Fibroblast of lung (primary cell): ENCODE results near the gene MKX. TPM values are rescaled to one million over a fixed set of nuclear protein-coding genes. Genes with fewer than 3 reads are reported as not detected.

ENCODE experiments used
- DNase-seq, 2 donors: peaks; one replicate each; pipeline versions ENCODE4 v3.0.0 to v3.0.0-alpha.2; 2010; ENCODE audit warnings: low read depth in 2 of 2
- H2AFZ ChIP-seq: 2 replicates; pipeline ENCODE4 v1.5.1; 2012; ENCODE audit warnings: low read length, control low read depth, inconsistent platforms
- H3K27ac ChIP-seq: 2 replicates; pipeline ENCODE4 v1.5.1; 2011; ENCODE audit warnings: low read length, control low read depth; ENCODE audit not compliant: insufficient read depth
- H3K27me3 ChIP-seq: 2 replicates; pipeline ENCODE4 v1.5.1; 2011; ENCODE audit warnings: mild to moderate bottlenecking, low read length; ENCODE audit not compliant: control insufficient read depth, insufficient read depth
- H3K36me3 ChIP-seq: 2 replicates; pipeline ENCODE4 v1.5.1; 2011; ENCODE audit warnings: low read length; ENCODE audit not compliant: control insufficient read depth, insufficient read depth
- H3K4me1 ChIP-seq: 2 replicates; pipeline ENCODE4 v1.5.1; 2011; ENCODE audit warnings: low read length; ENCODE audit not compliant: control insufficient read depth, insufficient read depth; ENCODE audit errors: extremely low read depth
- H3K4me2 ChIP-seq: 2 replicates; pipeline ENCODE4 v1.5.1; 2011; ENCODE audit warnings: low read length, control low read depth; ENCODE audit not compliant: insufficient read depth; ENCODE audit errors: extremely low read depth
- H3K4me3 ChIP-seq, 4 experiments: fragments of 200-600 bp in 1 of 4; sonication (generic) in 1 of 4; replicated peaks in 1 of 4; 2 replicates each; pipeline ENCODE4 v1.5.1; 2011 to 2016; ENCODE audit warnings: low read length in 4 of 4, low read depth in 3 of 4, mild to moderate bottlenecking in 3 of 4, control low read depth in 2 of 4, inconsistent platforms in 1 of 4, mixed read lengths in 1 of 4; ENCODE audit not compliant: insufficient read depth in 1 of 4; ENCODE audit errors: control extremely low read depth in 1 of 4
- H3K79me2 ChIP-seq: 2 replicates; pipeline ENCODE4 v1.5.1; 2012; ENCODE audit warnings: mild to moderate bottlenecking, low read length, inconsistent platforms; ENCODE audit not compliant: control insufficient read depth, insufficient read depth
- H3K9ac ChIP-seq: 2 replicates; pipeline ENCODE4 v1.5.1; 2011; ENCODE audit warnings: mild to moderate bottlenecking, low read length, control low read depth; ENCODE audit not compliant: insufficient read depth
- H3K9me3 ChIP-seq: 2 replicates; pipeline ENCODE4 v1.5.1; 2012; ENCODE audit warnings: low read depth, low read length; ENCODE audit not compliant: control insufficient read depth, insufficient read depth
- H4K20me1 ChIP-seq: 2 replicates; pipeline ENCODE4 v1.5.1; 2011; ENCODE audit warnings: low read length; ENCODE audit not compliant: control insufficient read depth, insufficient read depth; ENCODE audit errors: extremely low read depth
- EZH2 ChIP-seq: IDR thresholded peaks from 2 replicates; pipeline ENCODE4 v1.5.1; 2012; ENCODE audit warnings: low read length, control low read depth, mild to moderate bottlenecking; ENCODE audit errors: missing control alignments
- polyA plus RNA-seq, 2 donors: library from polyadenylated mRNA; depleted of rRNA in 1 of 2; stranded (reverse) in 1 of 2; unstranded in 1 of 2; fragments of >200 nt; gene quantifications; 2 replicates each; pipeline ENCODE4 v1.2.1, GENCODE V29; 2011 to 2012; ENCODE audit warnings: missing spikeins in 1 of 2
- total RNA-seq: library from RNA; depleted of rRNA; stranded (reverse); fragments of >200 nt; gene quantifications from 2 replicates; pipeline ENCODE4 v1.2.1, GENCODE V29; 2014
- TF ChIP-seq, protein P1 (sequence below), 2 donors: IDR thresholded peaks in 1 of 2; conservative IDR thresholded peaks in 1 of 2; 1 replicate in 1 of 2; 2 replicates in 1 of 2; pipeline ENCODE4 v1.5.1; 2011 to 2012; ENCODE audit warnings: low read length in 2 of 2, control low read depth in 1 of 2, inconsistent platforms in 1 of 2, low read depth in 1 of 2, mild to moderate bottlenecking in 1 of 2

MKX gene
- total and polyA plus RNA-seq, 2 donors (not counting 1 experiment from before 2014, with no cell fraction given), result 2.2 to 15.0 TPM

DNA sequence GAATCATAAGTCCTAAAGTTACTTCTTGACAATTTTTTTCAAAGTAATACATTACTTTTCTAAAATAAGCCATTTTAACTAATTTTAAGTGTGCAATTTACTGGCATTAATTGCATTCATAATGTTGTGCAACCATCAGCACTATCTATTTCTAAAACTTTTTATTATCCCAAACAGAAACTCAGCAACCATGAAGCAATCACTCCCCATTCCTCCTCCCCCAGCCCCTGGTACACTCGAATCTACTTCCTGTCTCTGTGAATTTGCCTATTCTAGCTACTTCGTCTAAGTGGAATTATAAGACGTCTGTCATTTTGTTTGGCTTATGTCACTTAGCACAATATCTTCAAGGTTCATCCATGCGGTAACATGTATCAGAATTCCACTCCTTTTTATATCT, 84.9 kb downstream of the MKX start:
- no peak for TF ChIP-seq EZH2
- TF ChIP-seq, protein P1, sequence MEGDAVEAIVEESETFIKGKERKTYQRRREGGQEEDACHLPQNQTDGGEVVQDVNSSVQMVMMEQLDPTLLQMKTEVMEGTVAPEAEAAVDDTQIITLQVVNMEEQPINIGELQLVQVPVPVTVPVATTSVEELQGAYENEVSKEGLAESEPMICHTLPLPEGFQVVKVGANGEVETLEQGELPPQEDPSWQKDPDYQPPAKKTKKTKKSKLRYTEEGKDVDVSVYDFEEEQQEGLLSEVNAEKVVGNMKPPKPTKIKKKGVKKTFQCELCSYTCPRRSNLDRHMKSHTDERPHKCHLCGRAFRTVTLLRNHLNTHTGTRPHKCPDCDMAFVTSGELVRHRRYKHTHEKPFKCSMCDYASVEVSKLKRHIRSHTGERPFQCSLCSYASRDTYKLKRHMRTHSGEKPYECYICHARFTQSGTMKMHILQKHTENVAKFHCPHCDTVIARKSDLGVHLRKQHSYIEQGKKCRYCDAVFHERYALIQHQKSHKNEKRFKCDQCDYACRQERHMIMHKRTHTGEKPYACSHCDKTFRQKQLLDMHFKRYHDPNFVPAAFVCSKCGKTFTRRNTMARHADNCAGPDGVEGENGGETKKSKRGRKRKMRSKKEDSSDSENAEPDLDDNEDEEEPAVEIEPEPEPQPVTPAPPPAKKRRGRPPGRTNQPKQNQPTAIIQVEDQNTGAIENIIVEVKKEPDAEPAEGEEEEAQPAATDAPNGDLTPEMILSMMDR (conservative IDR thresholded peaks at IDR 0.05 in 1 of 2, IDR thresholded peaks at IDR 0.05 in 1 of 2; ENCODE audit: low read depth in 1 of 2, low read length in 2 of 2), result no peak
- Histone ChIP-seq H3K36me3 (no peaks in the 10 kb centered on the region), H3K27me3 (no peaks in the 10 kb centered on the region), H3K4me1 (no peaks in the 10 kb centered on the region), H3K4me2 (no peak overlapping the region), H3K9ac (no peak overlapping the region), H3K27ac (no peak overlapping the region), H3K4me3 (no peak overlapping the region), H4K20me1 (no peaks in the 10 kb centered on the region), H3K9me3 (no peaks in the 10 kb centered on the region), H3K79me2 (no peaks in the 10 kb centered on the region), H2AFZ (no peak overlapping the region)
- no peak for DNase-seq

DNA sequence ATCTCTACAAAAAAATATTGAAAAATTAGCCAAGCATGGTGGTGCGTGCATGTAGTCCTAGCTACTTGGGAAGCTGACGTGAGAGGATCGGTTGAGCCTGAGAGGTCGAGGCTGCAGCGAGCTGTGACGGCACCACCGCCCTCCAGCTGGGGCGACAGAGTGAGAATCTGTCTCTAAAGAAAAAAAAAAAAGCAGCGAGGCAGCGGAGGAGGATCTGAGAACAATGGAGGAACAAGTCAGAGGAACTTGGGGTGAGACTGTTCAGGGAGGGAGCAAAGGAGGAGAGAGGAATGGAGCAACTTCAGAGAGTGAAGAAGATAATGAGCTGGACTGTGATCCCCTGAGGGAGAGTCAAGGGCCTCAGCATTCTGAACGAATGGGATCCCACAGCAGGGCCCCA, 85.4 kb downstream of the MKX start:
- no peaks in the 10 kb centered on the region for H3K4me1 ChIP-seq

DNA sequence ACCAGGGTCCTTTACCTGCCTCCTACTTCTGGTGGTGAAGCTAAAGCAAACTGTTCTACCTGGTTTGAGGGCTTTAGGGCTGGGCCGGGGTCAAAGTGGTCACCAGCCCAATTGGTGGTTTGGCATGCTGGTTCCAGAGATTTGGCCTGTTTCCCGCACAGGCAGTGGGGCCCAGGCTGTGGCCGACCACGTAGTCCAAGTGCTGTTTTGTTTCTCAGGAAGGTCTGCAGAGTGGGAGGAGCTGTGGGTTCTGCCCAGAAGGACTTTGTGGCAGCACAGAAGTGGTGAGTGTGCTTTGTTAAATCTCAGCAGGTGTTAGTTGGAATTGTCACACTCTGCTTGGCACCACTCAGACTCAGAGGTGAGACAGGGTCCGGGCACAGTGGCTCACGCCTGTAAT, 85.8 kb downstream of the MKX start:
- no peak overlapping the region for H2AFZ ChIP-seq
- H3K9ac ChIP-seq, result no peak overlapping the region
- H3K27me3 ChIP-seq, result no peaks in the 10 kb centered on the region
- H3K27ac ChIP-seq, result no peak overlapping the region
- H3K4me3 ChIP-seq, result no peak overlapping the region
- TF ChIP-seq, protein P1 (conservative IDR thresholded peaks at IDR 0.05 in 1 of 2, IDR thresholded peaks at IDR 0.05 in 1 of 2; ENCODE audit: low read depth in 1 of 2, low read length in 2 of 2), result no peak
- H3K36me3 ChIP-seq, result no peaks in the 10 kb centered on the region
- no peaks in the 10 kb centered on the region for H3K79me2 ChIP-seq
- no peaks in the 10 kb centered on the region for H4K20me1 ChIP-seq
- peak in 1 of 2 donors; percentile 36 for DNase-seq
- no peaks in the 10 kb centered on the region for H3K9me3 ChIP-seq
- H3K4me1 ChIP-seq, result no peaks in the 10 kb centered on the region
- no peak overlapping the region for H3K4me2 ChIP-seq

More for the DNA sequence above, 85.4 kb downstream of the MKX start:
- Histone ChIP-seq H2AFZ (no peak overlapping the region), H3K27ac (no peak overlapping the region), H4K20me1 (no peaks in the 10 kb centered on the region), H3K9ac (no peak overlapping the region), H3K36me3 (no peaks in the 10 kb centered on the region), H3K79me2 (no peaks in the 10 kb centered on the region), H3K4me2 (no peak overlapping the region), H3K27me3 (no peaks in the 10 kb centered on the region), H3K4me3 (no peak overlapping the region), H3K9me3 (no peaks in the 10 kb centered on the region)
- no peak for DNase-seq
- TF ChIP-seq, protein P1 (conservative IDR thresholded peaks at IDR 0.05 in 1 of 2, IDR thresholded peaks at IDR 0.05 in 1 of 2; ENCODE audit: low read depth in 1 of 2, low read length in 2 of 2), result no peak
- no peak for TF ChIP-seq EZH2
